ENCODE data around the gene FSCN2. TPM values are rescaled to one million over a fixed set of nuclear protein-coding genes. Genes with fewer than 3 reads are reported as not detected.
A peak's percentile ranks its signal among the peaks of the same experiment; 100 is the strongest.

FSCN2 gene
- total RNA-seq, 1 experiment from 2014 or later: 1.6 TPM

GRCh38 chr17:81581758-81582157, 53.6 kb downstream of the FSCN2 start:
- no peak overlapping the region for H2AFZ ChIP-seq (ENCODE audit: low read length)
- H3K14ac ChIP-seq (ENCODE audit: insufficient read depth, low read length): no peak overlapping the region
- H2BK120ac ChIP-seq (ENCODE audit: low read depth, low read length, poor library complexity, severe bottlenecking): no peak overlapping the region
- H3K9ac ChIP-seq (ENCODE audit: extremely low read depth, insufficient read length, low read length): no peak overlapping the region
- no peak overlapping the region for H4K8ac ChIP-seq (replicated peaks; ENCODE audit: insufficient read length, low read depth, low read length)
- H3K4me2 ChIP-seq (ENCODE audit: insufficient read depth, insufficient read length, low read length): no peak overlapping the region
- no peak overlapping the region for H3K18ac ChIP-seq (ENCODE audit: insufficient read length, low read depth, low read length)
- Mint-ChIP-seq H3K9me3 (no peaks in the 10 kb centered on the region), H3K36me3 (ENCODE audit: insufficient read depth in 1 of 3, low read depth in 3 of 3) (peaks cover 33 to 87% (median 83%) of the 10 kb centered on the region in 3 experiments), H3K27ac (0 out of 7 replicates have a peak overlapping the region, but pooled peaks of 2 of the 3 experiments have one; percentile 57 to 75), H3K4me1 (no peaks in the 10 kb centered on the region), H3K27me3 (ENCODE audit: low read depth) (peaks cover 3% of the 10 kb centered on the region), H3K4me3 (no peak overlapping the region)
- H4K5ac ChIP-seq (ENCODE audit: insufficient read length, low read depth, low read length): no peak overlapping the region
- no peak overlapping the region for H3K4ac ChIP-seq (ENCODE audit: low read depth, low read length)
- no peaks in the 10 kb centered on the region for H3K9me3 ChIP-seq (ENCODE audit: control insufficient read depth, low read depth, low read length)
- no peak overlapping the region for H3K27ac ChIP-seq (ENCODE audit: insufficient read length, low read depth, low read length)
- WGBS (ENCODE audit: extremely low coverage, insufficient read length, low lambda C conversion rate): no CpG with 5 or more reads among the region's 8 CpGs
- no peak overlapping the region for H3T11ph ChIP-seq (ENCODE audit: low read length)
- DNase-seq: no peak
- H2BK15ac ChIP-seq (ENCODE audit: low read depth, low read length): no peak overlapping the region
- H3K79me1 ChIP-seq (ENCODE audit: insufficient read depth, low read depth, low read length, poor library complexity, severe bottlenecking): no peaks in the 10 kb centered on the region
- no peak overlapping the region for H3K23ac ChIP-seq (ENCODE audit: insufficient read length, low read depth, low read length)
- H2AK5ac ChIP-seq (ENCODE audit: insufficient read length, low read length): no peak overlapping the region
- H3K56ac ChIP-seq (ENCODE audit: insufficient read length, low read depth, low read length): no peak overlapping the region
- H3K27me3 ChIP-seq (ENCODE audit: insufficient read depth, low read length): no peaks in the 10 kb centered on the region
- no peaks in the 10 kb centered on the region for H3K4me1 ChIP-seq (ENCODE audit: insufficient read depth, low read length)
- H2BK12ac ChIP-seq (ENCODE audit: insufficient read length, low read depth, low read length): no peak overlapping the region
- no peaks in the 10 kb centered on the region for H3K79me2 ChIP-seq (ENCODE audit: insufficient read depth, low read length)
- H4K20me1 ChIP-seq (ENCODE audit: control insufficient read depth, insufficient read depth, insufficient read length): peaks cover 2% of the 10 kb centered on the region
- H2BK5ac ChIP-seq (ENCODE audit: insufficient read length, low read length): no peak overlapping the region
- H2BK20ac ChIP-seq (ENCODE audit: low read depth, low read length, poor library complexity, severe bottlenecking): no peak overlapping the region
- no peaks in the 10 kb centered on the region for H3K23me2 ChIP-seq (ENCODE audit: insufficient read length, low read depth, low read length, poor library complexity, severe bottlenecking)
- TF ChIP-seq, protein P1, sequence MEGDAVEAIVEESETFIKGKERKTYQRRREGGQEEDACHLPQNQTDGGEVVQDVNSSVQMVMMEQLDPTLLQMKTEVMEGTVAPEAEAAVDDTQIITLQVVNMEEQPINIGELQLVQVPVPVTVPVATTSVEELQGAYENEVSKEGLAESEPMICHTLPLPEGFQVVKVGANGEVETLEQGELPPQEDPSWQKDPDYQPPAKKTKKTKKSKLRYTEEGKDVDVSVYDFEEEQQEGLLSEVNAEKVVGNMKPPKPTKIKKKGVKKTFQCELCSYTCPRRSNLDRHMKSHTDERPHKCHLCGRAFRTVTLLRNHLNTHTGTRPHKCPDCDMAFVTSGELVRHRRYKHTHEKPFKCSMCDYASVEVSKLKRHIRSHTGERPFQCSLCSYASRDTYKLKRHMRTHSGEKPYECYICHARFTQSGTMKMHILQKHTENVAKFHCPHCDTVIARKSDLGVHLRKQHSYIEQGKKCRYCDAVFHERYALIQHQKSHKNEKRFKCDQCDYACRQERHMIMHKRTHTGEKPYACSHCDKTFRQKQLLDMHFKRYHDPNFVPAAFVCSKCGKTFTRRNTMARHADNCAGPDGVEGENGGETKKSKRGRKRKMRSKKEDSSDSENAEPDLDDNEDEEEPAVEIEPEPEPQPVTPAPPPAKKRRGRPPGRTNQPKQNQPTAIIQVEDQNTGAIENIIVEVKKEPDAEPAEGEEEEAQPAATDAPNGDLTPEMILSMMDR (conservative IDR thresholded peaks at IDR 0.05): no peak
- no peak overlapping the region for H4K91ac ChIP-seq (ENCODE audit: insufficient read length, low read depth, low read length)
